Measurements from ENCODE around the gene DDX17. TPM values are rescaled to one million over a fixed set of nuclear protein-coding genes. Genes with fewer than 3 reads are reported as not detected.

Gene DDX17
- total and polyA plus RNA-seq, 9 of the 15 experiments (the other 6 are each of a cell fraction or from before 2014, with no cell fraction given) = 17.6 to 421 (median 189) TPM

DNA sequence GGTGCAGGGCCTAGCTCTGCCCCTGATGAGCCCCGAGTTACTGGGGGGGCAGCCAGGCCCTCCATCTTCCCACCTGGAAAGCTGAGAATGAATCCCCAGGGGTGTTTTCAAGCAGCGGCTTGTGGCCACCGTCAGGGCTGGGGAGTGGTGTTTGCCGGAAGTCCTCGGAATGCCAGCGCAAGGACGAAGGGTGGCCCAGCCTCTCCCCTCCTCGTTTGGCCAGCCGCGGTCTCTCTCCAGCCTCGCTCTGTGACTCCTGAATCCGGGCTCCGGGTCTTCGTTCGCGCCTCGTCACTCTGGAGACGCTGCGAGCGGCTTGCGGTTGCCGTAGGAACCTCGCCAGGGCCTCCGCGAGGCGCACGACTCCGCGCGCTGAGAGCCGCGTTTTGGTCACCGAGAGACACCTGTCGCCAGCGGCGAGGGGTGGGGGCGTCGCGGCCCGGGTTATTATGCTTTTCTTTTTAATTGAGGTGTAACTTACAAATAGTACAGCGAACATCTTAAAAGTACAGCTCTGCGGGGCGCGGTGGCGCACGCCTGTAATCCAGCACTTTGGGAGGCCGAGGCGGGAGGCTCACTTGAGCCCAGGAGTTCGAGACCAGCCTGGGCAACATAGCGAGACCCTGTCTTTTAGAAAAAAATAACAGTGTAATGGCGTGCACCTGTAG is 44.6 kb downstream of the DDX17 start (continued):
- TF ChIP-seq, protein P1, sequence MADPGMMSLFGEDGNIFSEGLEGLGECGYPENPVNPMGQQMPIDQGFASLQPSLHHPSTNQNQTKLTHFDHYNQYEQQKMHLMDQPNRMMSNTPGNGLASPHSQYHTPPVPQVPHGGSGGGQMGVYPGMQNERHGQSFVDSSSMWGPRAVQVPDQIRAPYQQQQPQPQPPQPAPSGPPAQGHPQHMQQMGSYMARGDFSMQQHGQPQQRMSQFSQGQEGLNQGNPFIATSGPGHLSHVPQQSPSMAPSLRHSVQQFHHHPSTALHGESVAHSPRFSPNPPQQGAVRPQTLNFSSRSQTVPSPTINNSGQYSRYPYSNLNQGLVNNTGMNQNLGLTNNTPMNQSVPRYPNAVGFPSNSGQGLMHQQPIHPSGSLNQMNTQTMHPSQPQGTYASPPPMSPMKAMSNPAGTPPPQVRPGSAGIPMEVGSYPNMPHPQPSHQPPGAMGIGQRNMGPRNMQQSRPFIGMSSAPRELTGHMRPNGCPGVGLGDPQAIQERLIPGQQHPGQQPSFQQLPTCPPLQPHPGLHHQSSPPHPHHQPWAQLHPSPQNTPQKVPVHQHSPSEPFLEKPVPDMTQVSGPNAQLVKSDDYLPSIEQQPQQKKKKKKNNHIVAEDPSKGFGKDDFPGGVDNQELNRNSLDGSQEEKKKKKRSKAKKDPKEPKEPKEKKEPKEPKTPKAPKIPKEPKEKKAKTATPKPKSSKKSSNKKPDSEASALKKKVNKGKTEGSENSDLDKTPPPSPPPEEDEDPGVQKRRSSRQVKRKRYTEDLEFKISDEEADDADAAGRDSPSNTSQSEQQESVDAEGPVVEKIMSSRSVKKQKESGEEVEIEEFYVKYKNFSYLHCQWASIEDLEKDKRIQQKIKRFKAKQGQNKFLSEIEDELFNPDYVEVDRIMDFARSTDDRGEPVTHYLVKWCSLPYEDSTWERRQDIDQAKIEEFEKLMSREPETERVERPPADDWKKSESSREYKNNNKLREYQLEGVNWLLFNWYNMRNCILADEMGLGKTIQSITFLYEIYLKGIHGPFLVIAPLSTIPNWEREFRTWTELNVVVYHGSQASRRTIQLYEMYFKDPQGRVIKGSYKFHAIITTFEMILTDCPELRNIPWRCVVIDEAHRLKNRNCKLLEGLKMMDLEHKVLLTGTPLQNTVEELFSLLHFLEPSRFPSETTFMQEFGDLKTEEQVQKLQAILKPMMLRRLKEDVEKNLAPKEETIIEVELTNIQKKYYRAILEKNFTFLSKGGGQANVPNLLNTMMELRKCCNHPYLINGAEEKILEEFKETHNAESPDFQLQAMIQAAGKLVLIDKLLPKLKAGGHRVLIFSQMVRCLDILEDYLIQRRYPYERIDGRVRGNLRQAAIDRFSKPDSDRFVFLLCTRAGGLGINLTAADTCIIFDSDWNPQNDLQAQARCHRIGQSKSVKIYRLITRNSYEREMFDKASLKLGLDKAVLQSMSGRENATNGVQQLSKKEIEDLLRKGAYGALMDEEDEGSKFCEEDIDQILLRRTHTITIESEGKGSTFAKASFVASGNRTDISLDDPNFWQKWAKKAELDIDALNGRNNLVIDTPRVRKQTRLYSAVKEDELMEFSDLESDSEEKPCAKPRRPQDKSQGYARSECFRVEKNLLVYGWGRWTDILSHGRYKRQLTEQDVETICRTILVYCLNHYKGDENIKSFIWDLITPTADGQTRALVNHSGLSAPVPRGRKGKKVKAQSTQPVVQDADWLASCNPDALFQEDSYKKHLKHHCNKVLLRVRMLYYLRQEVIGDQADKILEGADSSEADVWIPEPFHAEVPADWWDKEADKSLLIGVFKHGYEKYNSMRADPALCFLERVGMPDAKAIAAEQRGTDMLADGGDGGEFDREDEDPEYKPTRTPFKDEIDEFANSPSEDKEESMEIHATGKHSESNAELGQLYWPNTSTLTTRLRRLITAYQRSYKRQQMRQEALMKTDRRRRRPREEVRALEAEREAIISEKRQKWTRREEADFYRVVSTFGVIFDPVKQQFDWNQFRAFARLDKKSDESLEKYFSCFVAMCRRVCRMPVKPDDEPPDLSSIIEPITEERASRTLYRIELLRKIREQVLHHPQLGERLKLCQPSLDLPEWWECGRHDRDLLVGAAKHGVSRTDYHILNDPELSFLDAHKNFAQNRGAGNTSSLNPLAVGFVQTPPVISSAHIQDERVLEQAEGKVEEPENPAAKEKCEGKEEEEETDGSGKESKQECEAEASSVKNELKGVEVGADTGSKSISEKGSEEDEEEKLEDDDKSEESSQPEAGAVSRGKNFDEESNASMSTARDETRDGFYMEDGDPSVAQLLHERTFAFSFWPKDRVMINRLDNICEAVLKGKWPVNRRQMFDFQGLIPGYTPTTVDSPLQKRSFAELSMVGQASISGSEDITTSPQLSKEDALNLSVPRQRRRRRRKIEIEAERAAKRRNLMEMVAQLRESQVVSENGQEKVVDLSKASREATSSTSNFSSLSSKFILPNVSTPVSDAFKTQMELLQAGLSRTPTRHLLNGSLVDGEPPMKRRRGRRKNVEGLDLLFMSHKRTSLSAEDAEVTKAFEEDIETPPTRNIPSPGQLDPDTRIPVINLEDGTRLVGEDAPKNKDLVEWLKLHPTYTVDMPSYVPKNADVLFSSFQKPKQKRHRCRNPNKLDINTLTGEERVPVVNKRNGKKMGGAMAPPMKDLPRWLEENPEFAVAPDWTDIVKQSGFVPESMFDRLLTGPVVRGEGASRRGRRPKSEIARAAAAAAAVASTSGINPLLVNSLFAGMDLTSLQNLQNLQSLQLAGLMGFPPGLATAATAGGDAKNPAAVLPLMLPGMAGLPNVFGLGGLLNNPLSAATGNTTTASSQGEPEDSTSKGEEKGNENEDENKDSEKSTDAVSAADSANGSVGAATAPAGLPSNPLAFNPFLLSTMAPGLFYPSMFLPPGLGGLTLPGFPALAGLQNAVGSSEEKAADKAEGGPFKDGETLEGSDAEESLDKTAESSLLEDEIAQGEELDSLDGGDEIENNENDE (IDR thresholded peaks at IDR 0.05; ENCODE audit: low read depth, low read length) = no peak
- TF ChIP-seq RB1 (IDR thresholded peaks at IDR 0.05; ENCODE audit: low read depth) = peak; percentile 43; the same call in 1 of the 2 replicates
- TF ChIP-seq, protein P2, sequence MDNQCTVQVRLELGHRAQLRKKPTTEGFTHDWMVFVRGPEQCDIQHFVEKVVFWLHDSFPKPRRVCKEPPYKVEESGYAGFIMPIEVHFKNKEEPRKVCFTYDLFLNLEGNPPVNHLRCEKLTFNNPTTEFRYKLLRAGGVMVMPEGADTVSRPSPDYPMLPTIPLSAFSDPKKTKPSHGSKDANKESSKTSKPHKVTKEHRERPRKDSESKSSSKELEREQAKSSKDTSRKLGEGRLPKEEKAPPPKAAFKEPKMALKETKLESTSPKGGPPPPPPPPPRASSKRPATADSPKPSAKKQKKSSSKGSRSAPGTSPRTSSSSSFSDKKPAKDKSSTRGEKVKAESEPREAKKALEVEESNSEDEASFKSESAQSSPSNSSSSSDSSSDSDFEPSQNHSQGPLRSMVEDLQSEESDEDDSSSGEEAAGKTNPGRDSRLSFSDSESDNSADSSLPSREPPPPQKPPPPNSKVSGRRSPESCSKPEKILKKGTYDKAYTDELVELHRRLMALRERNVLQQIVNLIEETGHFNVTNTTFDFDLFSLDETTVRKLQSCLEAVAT (IDR thresholded peaks at IDR 0.05) = no peak
- TF ChIP-seq ZNF584 (CRISPR knock-in tag; IDR thresholded peaks at IDR 0.05; ENCODE audit: low read depth) = no peak
- no peak for TF ChIP-seq PML (IDR thresholded peaks at IDR 0.05; ENCODE audit: low read length)
- no peak for TF ChIP-seq SMAD4 (CRISPR knock-in tag; conservative IDR thresholded peaks at IDR 0.05)
- TF ChIP-seq, protein P3, sequence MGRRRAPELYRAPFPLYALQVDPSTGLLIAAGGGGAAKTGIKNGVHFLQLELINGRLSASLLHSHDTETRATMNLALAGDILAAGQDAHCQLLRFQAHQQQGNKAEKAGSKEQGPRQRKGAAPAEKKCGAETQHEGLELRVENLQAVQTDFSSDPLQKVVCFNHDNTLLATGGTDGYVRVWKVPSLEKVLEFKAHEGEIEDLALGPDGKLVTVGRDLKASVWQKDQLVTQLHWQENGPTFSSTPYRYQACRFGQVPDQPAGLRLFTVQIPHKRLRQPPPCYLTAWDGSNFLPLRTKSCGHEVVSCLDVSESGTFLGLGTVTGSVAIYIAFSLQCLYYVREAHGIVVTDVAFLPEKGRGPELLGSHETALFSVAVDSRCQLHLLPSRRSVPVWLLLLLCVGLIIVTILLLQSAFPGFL (CRISPR knock-in tag; IDR thresholded peaks at IDR 0.05) = no peak
- no peak for TF ChIP-seq ZFP1 (CRISPR knock-in tag; IDR thresholded peaks at IDR 0.05)
- TF ChIP-seq THRAP3 (IDR thresholded peaks at IDR 0.05; ENCODE audit: borderline replicate concordance) = no peak
- no peak for TF ChIP-seq SREBF2 (CRISPR knock-in tag; IDR thresholded peaks at IDR 0.05)
- no peak for TF ChIP-seq BRCA1 (IDR thresholded peaks at IDR 0.05)
- no peak for TF ChIP-seq BRCA1 (CRISPR knock-in tag; IDR thresholded peaks at IDR 0.05)
- TF ChIP-seq, protein P4, sequence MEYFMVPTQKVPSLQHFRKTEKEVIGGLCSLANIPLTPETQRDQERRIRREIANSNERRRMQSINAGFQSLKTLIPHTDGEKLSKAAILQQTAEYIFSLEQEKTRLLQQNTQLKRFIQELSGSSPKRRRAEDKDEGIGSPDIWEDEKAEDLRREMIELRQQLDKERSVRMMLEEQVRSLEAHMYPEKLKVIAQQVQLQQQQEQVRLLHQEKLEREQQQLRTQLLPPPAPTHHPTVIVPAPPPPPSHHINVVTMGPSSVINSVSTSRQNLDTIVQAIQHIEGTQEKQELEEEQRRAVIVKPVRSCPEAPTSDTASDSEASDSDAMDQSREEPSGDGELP (CRISPR knock-in tag; IDR thresholded peaks at IDR 0.05; ENCODE audit: borderline replicate concordance) = peak; percentile 67
